Hematopoietic multipotent progenitor cell treated with erythropoietin and hydrocortisone succinate and interleukin-3 and kit ligand, for 4 days (in vitro differentiated cells): ENCODE measurements around the gene BRCC3.

Experiments used
- DNase-seq: peaks from one replicate; pipeline ENCODE4 v3.0.0-alpha.2; 2015

The BRCC3 gene

DNA sequence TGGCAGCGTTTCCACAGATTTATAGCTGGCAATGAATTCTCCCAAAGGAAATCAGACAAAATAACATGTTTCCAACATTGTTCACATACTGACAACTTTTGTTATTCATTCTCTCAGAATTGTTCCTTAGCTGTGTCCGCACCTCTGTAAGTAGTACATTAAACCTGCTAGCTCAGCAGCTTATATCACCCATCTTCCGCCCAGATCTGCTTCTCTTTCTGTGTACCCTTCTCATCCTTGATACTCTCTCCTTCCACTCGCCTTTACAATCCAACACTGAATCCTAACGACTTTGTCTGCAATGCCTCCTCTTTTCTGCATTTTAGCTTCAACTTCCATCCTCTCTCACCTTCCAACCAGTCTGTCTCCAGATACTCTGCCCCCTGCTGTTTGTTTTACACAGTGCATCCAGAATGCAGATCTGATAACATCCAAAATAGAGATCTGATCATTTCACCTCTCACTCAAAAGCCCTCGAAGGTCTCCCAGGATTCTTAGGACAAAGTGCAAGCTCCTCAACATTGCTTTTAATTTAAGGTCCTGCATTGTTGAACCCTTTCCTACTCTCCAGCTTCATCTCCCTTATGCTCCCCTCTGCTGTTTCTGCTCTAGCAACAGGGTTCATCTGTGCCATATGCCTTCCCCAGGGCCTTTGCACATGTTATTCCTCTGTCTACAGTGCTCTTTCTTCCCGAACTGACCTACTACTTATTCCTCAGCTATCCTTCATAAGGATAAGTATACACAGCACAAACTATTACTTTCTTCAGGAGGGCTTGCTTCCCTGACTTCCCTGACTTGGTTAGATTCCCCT is 77.6 kb downstream of the BRCC3 start:
- peak; percentile 42 for DNase-seq

DNA sequence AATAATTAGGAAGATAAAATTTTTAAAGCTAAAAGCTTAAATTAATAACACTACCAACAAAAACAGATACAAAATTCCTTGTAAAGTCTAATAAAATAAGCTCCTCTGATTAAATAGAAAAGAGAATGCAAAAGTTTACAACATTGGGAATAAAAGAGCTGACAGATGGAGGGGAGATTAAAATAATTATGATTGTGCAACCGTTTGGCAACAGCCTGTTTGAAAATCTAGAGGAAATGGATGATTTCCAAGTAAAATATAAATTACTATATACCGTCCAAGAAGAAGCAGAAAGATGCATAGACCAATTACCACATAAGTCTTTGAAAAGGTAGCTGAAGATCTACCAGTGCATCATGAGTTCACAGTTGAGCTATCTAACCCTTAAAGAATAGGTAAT is 98.6 kb downstream of the BRCC3 start:
- DNase-seq = no peak
